Measurements from ENCODE around the gene PTEN.
"Not testable (repeated sequence)": the region's sequence is repeated elsewhere in the genome, so short reads cannot be mapped to it uniquely, and the experiment has no call there.

PTEN gene

DNA sequence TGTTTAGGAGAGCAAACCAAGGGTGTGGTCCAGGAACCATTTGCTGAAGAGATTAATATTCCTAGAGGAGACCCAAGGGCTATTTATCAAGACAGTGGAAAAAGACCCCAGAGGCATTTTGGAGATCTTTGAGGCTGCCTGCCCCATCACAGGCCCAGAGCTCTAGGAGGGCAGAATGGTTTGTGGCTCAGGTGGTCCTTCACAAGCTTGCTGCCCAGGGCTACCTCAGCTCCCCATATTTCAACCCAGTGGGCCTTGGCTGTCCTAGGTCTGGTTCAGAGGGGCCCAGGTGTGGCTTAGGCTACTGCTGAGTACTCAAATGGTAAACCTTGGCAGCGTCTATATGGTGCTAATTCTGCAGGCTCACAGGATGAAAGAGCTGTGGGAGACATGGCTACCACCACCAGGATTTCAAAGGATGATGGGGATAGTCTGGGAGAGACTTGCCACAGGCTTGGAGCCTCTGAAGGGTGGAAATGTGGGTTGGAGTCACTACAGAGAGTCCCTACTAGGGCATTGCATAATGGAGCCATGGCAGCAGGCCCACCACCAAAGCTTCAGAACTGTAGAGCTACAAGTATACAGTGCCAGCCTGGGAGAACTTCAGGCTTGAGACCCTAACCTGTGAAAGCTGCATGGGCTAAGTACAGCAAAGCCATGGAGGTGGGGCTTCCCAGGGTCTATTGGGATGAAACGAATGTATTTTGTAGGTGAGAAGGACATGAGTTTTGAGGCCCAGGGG is 24.3 kb downstream of the PTEN start:
- Histone ChIP-seq H3K36me3 (ENCODE audit: insufficient read depth, insufficient read length, low read length) (peaks cover 18% of the 10 kb centered on the region), H3K27me3 (ENCODE audit: insufficient read depth, insufficient read length) (no peaks in the 10 kb centered on the region)

DNA sequence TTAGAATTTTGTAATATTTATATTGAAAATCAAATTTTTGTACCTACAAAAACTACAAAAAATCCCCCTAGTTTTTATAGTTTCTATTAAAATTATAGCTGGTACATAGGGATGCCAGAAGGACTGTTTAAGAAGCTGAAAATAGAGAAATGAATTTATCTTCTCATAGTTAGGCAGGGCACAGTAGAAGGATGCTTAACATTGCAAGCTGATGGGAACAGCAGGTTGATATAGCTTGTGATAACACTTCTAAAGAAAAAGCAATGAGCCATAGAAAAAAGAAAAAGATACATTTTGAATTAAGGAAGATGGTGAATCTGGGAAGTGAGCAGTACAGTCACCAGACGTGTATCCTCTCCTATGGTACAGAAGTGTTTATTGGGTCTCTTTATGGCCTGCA is 32.0 kb downstream of the PTEN start:
- Histone ChIP-seq H3K4me1 (ENCODE audit: insufficient read depth, insufficient read length) (no peaks in the 10 kb centered on the region), H3K36me3 (ENCODE audit: insufficient read depth, insufficient read length, low read length) (no peaks in the 10 kb centered on the region), H3K27me3 (ENCODE audit: insufficient read depth, insufficient read length) (no peaks in the 10 kb centered on the region), H3K9me3 (ENCODE audit: insufficient read depth, low read length) (no peaks in the 10 kb centered on the region; the same call in 1 of the 2 replicates), H3K9ac (ENCODE audit: insufficient read length, low read depth) (no peak overlapping the region), H3K4me3 (ENCODE audit: insufficient read length, low read depth) (no peak overlapping the region)
- DNase-seq (ENCODE audit: low read depth, low spot score) = no peak
- TF ChIP-seq ZNF274 (IDR thresholded peaks at IDR 0.05; ENCODE audit: low read depth, low read length) (no peak), SUZ12 (IDR thresholded peaks at IDR 0.05; ENCODE audit: extremely low read depth, insufficient read depth, insufficient read length) (no peak), YY1 (IDR thresholded peaks at IDR 0.05; ENCODE audit: insufficient read depth, insufficient read length) (no peak)

More for the DNA sequence above, 24.3 kb downstream of the PTEN start:
- Histone ChIP-seq H3K4me1 (ENCODE audit: insufficient read depth, insufficient read length) (no peaks in the 10 kb centered on the region), H3K9ac (ENCODE audit: insufficient read length, low read depth) (no peak overlapping the region), H3K4me3 (ENCODE audit: insufficient read length, low read depth) (no peak overlapping the region), H3K9me3 (ENCODE audit: insufficient read depth, low read length) (no peaks in the 10 kb centered on the region; the same call in 1 of the 2 replicates)
- no peak for TF ChIP-seq YY1 (IDR thresholded peaks at IDR 0.05; ENCODE audit: insufficient read depth, insufficient read length)
- no peak for TF ChIP-seq SUZ12 (IDR thresholded peaks at IDR 0.05; ENCODE audit: extremely low read depth, insufficient read depth, insufficient read length)
- no peak for TF ChIP-seq ZNF274 (IDR thresholded peaks at IDR 0.05; ENCODE audit: low read depth, low read length)
- DNase-seq (ENCODE audit: low read depth, low spot score) = no peak

DNA sequence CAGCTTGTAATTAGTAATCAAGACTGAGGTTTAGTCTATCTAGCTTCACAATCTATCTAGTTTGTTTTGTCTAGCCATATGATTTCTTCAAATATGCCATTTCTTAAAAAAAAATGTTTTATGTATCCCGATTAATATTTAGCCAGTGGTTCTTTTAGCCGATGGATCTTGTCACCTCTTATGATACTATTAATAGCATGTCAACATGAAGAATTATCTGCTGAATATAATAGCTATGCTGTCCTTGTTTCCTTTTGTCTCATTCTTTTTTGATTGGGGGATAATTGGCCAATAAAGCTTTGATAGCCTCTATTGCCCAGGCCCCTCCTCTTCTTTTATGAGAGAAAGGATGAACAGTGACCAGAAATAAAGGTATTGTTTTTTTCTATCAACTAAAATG is 32.8 kb downstream of the PTEN start:
- no peaks in the 10 kb centered on the region; the same call in 1 of the 2 replicates for H3K9me3 ChIP-seq (ENCODE audit: insufficient read depth, low read length)
- H3K4me1 ChIP-seq (ENCODE audit: insufficient read depth, insufficient read length) = no peaks in the 10 kb centered on the region
- no peak overlapping the region for H3K9ac ChIP-seq (ENCODE audit: insufficient read length, low read depth)
- H3K36me3 ChIP-seq (ENCODE audit: insufficient read depth, insufficient read length, low read length) = no peaks in the 10 kb centered on the region
- no peak overlapping the region for H3K4me3 ChIP-seq (ENCODE audit: insufficient read length, low read depth)
- no peak for DNase-seq (ENCODE audit: low read depth, low spot score)
- TF ChIP-seq ZNF274 (IDR thresholded peaks at IDR 0.05; ENCODE audit: low read depth, low read length) (no peak), SUZ12 (IDR thresholded peaks at IDR 0.05; ENCODE audit: extremely low read depth, insufficient read depth, insufficient read length) (no peak), YY1 (IDR thresholded peaks at IDR 0.05; ENCODE audit: insufficient read depth, insufficient read length) (no peak)
- no peaks in the 10 kb centered on the region for H3K27me3 ChIP-seq (ENCODE audit: insufficient read depth, insufficient read length)

DNA sequence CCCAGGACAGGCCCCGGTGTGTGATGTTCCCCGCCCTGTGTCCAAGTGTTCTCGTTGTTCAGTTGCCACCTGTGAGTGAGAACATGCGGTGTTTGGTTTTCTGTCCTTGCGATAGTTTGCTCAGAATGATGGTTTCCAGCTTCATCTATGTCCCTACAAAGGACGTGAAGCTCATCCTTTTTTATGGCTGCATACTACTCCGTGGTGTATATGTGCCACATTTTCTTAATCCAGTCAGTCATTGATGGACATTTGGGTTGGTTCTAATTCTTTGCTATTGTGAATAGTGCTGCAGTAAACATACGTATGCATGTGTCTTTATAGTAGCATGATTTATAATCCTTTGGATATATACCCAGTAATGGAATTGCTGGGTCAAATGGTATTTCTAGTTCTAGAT is 34.5 kb downstream of the PTEN start:
- not testable (repeated sequence) for H3K27me3 ChIP-seq (ENCODE audit: insufficient read depth, insufficient read length); H3K9me3 ChIP-seq (ENCODE audit: insufficient read depth, low read length); DNase-seq (ENCODE audit: low read depth, low spot score); H3K36me3 ChIP-seq (ENCODE audit: insufficient read depth, insufficient read length, low read length); H3K9ac ChIP-seq (ENCODE audit: insufficient read length, low read depth); H3K4me1 ChIP-seq (ENCODE audit: insufficient read depth, insufficient read length); H3K4me3 ChIP-seq (ENCODE audit: insufficient read length, low read depth)

DNA sequence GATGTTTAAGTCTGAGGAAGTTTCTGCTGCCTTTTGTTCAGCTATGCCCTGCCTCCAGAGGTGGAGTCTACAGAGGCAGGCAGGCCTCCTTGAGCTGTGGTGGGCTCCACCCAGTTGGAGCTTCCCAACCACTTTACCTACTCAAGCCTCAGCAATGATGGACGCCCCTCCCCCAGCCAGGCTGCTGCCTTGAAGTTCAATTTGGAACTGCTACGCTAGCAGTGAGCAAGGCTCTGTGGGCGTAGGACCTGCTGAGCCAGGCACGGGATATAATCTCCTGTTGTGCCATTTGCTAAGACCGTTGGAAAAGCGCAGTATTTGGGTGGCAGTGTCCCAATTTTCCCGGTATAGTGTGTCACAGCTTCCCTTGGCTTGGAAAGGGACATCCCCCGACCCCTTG is 40.0 kb downstream of the PTEN start:
- H3K4me3 ChIP-seq (ENCODE audit: insufficient read length, low read depth); H3K9ac ChIP-seq (ENCODE audit: insufficient read length, low read depth); H3K4me1 ChIP-seq (ENCODE audit: insufficient read depth, insufficient read length); H3K27me3 ChIP-seq (ENCODE audit: insufficient read depth, insufficient read length); H3K36me3 ChIP-seq (ENCODE audit: insufficient read depth, insufficient read length, low read length); DNase-seq (ENCODE audit: low read depth, low spot score): not testable (repeated sequence)
- H3K9me3 ChIP-seq (ENCODE audit: insufficient read depth, low read length) = peaks cover 13% of the 10 kb centered on the region; the same call in 1 of the 2 replicates

DNA sequence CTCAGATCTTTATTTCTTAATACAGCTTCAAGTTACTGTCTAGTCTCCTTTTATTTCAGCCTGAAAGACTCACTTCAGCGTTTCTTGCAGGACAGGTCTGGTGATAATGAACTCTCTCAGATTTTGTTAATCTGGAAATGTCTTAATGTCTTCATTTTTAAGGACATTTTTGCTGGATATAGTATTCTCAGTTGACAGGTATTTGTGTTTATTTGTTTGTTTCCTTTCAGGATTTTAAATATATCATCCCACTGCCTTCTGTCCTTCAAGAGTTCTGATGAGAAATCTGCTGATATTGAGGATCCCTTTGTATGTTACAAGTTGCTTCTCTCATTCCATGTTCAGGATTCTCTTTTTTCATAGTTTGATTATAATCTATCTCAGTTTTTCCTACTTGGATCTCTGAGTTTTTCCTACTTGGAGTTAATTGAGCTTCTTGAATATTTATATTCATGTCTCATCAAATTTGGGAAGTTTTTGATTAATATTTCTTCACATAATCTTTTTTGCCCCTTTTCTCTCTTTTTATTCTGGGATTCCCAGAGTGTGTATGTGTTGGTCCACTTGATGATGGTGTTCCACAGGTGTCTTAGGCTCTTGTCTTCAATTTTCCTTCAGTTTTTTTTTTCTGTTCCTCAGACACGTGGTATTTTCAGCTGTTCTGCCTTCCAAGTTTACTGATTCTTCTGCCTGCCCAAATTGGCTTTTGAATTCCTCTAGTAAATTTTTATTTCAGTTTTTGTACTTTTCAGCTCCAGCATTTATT is 49.9 kb downstream of the PTEN start:
- no peaks in the 10 kb centered on the region for H3K36me3 ChIP-seq (ENCODE audit: insufficient read depth, insufficient read length, low read length)
- TF ChIP-seq ZNF274 (IDR thresholded peaks at IDR 0.05; ENCODE audit: low read depth, low read length) (no peak), YY1 (IDR thresholded peaks at IDR 0.05; ENCODE audit: insufficient read depth, insufficient read length) (no peak), SUZ12 (IDR thresholded peaks at IDR 0.05; ENCODE audit: extremely low read depth, insufficient read depth, insufficient read length) (no peak)
- no peak for DNase-seq (ENCODE audit: low read depth, low spot score)
- 0 out of 2 replicates have a peak, but pooled peaks cover 14% of the 10 kb centered on the region for H3K9me3 ChIP-seq (ENCODE audit: insufficient read depth, low read length)
- H3K27me3 ChIP-seq (ENCODE audit: insufficient read depth, insufficient read length) = no peaks in the 10 kb centered on the region
- H3K9ac ChIP-seq (ENCODE audit: insufficient read length, low read depth) = no peak overlapping the region
- H3K4me1 ChIP-seq (ENCODE audit: insufficient read depth, insufficient read length) = no peaks in the 10 kb centered on the region
- H3K4me3 ChIP-seq (ENCODE audit: insufficient read length, low read depth) = no peak overlapping the region

DNA sequence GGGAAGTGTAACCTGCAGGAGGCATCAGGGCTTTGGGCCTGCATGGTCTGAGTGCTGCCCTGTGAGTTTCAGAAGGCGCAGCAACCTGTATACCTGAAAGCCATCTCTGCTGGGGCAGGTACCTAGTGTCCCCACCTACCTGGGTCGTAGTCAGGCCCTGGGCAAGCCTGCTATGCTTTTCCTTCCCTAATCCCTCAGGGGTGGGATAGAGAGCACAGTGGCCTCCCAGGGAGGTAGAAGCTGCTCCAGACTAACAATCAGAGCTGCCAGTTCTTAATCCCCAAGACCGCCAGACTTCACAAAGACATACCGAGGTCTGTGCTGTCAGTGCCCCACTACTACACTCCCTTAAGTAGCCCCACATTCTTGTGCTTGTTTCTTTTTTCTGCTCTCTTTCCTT is 52.0 kb downstream of the PTEN start:
- peak; percentile 25 for DNase-seq (ENCODE audit: low read depth, low spot score)
- Histone ChIP-seq H3K9me3 (ENCODE audit: insufficient read depth, low read length) (0 out of 2 replicates have a peak, but pooled peaks cover 14% of the 10 kb centered on the region), H3K27me3 (ENCODE audit: insufficient read depth, insufficient read length) (no peaks in the 10 kb centered on the region), H3K4me3 (ENCODE audit: insufficient read length, low read depth) (no peak overlapping the region), H3K9ac (ENCODE audit: insufficient read length, low read depth) (no peak overlapping the region), H3K4me1 (ENCODE audit: insufficient read depth, insufficient read length) (no peaks in the 10 kb centered on the region), H3K36me3 (ENCODE audit: insufficient read depth, insufficient read length, low read length) (no peaks in the 10 kb centered on the region)
- TF ChIP-seq ZNF274 (IDR thresholded peaks at IDR 0.05; ENCODE audit: low read depth, low read length) (no peak), YY1 (IDR thresholded peaks at IDR 0.05; ENCODE audit: insufficient read depth, insufficient read length) (no peak), SUZ12 (IDR thresholded peaks at IDR 0.05; ENCODE audit: extremely low read depth, insufficient read depth, insufficient read length) (no peak)
